NCI-H2227 (cell line): ENCODE measurements around the gene PNPLA6.
A peak's percentile ranks its signal among the peaks of the same experiment; 100 is the strongest.

Experiments used
- DNase-seq: peaks from one replicate; lab custom pipeline; 2025; ENCODE audit not compliant: unreplicated experiment; lab: John Stamatoyannopoulos, UW

PNPLA6 gene

DNA sequence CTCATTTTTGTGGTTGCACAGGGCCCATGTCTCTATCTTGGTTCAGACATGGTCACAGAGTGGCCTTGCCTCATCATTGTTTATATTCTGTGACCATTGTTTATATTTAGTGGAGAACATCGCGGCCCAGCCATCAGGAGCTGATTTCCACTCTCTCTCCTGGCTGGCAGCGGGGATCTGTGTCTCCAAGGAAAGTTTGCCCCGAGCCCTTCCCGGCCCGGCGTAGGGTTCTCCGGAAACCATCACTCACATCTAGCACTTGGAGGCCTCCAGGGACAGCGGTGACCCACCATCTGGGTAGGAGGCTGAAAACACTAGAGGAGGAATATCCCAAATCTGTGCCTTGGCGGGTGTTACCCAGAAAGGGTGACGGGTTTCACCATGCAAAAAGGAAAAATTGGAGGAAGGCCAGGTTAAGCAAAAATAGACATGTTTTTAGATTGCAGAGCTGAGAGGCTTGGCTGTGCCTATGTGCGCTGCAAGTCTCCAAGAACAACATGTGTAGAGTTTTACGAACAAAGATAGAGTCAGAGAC, 20.3 kb upstream of the PNPLA6 start:
- DNase-seq: no peak

GRCh38 chr19:7515645-7516151, 19.8 kb upstream of the PNPLA6 start, which contains the start of gene ZNF358:
ZNF358 (plus strand) TSS chr19:7516103; CDS start chr19:7519243, 3,140 bp downstream.
- DNase-seq: peak; percentile 77

- DNase-seq: no peak
Measured at GRCh38 chr19:7516333-7516732, 19.2 kb upstream of the PNPLA6 start.

GRCh38 chr19:7516878-7517277, 18.6 kb upstream of the PNPLA6 start:
- no peak for DNase-seq

- no peak for DNase-seq
Measured at GRCh38 chr19:7519361-7520130, 16.0 kb upstream of the PNPLA6 start.

DNA sequence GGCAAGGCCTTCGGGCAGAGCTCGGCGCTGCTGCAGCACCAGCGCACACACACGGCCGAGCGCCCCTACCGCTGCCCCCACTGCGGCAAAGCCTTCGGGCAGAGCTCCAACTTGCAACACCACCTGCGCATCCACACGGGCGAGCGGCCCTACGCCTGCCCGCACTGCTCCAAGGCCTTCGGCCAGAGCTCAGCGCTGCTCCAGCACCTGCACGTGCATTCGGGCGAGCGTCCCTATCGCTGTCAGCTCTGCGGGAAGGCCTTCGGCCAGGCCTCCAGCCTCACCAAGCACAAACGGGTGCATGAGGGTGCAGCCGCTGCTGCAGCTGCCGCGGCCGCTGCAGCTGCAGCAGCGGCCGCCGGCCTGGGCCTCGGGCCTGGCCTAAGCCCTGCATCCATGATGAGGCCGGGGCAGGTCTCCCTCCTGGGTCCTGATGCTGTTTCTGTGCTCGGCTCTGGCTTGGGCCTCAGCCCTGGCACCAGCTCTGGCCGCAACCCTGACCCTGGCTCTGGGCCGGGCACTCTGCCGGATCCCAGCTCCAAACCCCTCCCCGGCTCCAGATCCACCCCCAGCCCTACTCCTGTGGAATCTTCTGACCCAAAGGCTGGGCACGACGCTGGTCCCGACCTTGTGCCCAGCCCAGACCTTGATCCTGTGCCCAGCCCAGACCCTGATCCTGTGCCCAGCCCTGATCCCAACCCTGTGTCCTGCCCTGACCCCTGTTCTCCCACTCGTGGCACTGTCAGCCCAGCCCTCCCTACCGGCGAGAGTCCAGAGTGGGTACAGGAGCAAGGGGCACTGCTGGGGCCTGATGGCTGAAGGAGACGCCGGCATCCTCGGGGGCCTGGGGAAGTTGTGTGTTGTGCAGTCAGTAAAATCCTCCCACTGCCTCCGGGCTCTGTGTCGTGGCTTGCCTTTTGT, 15.1 kb upstream of the PNPLA6 start:
- DNase-seq: no peak

DNA sequence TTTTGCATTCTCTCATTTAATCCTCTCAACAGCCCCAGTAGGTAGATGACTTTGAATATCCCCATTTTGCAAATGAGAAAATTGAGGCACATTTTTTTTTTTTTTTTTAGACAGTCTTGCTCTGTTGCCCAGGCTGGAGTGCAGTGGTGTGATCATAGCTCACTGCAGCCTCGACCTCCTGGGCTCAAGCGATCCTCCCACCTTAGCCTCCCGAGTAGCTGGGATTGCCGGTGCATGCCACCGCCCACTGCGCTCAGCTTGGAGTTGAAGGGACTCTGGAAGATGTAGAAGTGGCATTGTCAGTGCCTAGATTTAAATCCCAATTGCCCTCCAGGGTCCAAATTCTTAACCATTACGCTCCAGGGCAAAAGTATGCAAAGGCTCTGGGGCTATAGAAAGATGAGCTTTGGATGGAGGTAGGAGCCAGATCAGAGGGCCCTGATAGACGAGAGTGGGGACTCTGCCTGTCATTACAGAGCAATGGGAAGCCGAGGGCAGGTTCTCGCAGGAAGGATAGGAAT, 13.9 kb upstream of the PNPLA6 start:
- no peak for DNase-seq

GRCh38 chr19:7522072-7522922, 13.2 kb upstream of the PNPLA6 start, which contains the start of gene MCOLN1:
MCOLN1 (plus strand) TSS chr19:7522624; CDS start chr19:7522751, 127 bp downstream.
- peak; percentile 98 for DNase-seq

DNA sequence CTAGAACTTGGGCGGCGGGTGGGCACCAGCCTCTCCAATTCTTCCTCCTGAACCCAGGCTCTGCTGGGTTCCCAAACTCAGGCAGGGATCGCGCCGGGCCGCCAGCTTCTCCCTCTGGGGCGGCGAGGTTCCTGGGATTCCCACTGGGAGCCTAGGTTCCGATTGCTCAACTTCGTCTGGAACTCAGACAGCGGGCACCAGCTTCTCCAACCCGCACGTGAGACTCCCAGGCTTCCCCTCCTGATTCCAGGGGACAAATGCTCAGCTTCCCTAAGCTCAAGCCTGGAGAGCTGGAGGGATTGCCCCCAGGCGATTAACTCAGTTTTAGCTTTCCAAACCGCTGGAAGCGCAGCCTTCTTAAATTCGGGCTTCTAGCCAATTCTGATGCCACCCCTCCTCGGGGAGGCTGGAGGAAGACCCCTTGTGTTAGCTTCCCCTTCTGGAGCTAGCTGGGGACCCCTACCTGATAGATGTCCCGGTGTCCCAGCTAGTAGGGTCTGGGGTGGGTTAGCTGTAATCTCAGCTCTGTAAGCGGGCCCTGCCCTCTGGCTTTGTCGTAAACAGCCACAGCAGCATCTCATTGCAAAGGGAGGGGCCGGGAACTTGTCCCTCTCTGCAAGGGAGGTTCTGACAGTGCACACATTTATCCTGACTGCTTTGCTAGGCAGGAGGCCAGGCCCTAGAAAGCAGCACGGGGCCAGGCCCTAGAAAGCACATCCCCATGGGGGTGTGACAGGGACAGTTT, 12.4 kb upstream of the PNPLA6 start:
- no peak for DNase-seq

- DNase-seq: no peak
Measured at GRCh38 chr19:7524523-7524922, 11.0 kb upstream of the PNPLA6 start.

GRCh38 chr19:7524992-7525739, 10.4 kb upstream of the PNPLA6 start:
- DNase-seq: no peak

DNA sequence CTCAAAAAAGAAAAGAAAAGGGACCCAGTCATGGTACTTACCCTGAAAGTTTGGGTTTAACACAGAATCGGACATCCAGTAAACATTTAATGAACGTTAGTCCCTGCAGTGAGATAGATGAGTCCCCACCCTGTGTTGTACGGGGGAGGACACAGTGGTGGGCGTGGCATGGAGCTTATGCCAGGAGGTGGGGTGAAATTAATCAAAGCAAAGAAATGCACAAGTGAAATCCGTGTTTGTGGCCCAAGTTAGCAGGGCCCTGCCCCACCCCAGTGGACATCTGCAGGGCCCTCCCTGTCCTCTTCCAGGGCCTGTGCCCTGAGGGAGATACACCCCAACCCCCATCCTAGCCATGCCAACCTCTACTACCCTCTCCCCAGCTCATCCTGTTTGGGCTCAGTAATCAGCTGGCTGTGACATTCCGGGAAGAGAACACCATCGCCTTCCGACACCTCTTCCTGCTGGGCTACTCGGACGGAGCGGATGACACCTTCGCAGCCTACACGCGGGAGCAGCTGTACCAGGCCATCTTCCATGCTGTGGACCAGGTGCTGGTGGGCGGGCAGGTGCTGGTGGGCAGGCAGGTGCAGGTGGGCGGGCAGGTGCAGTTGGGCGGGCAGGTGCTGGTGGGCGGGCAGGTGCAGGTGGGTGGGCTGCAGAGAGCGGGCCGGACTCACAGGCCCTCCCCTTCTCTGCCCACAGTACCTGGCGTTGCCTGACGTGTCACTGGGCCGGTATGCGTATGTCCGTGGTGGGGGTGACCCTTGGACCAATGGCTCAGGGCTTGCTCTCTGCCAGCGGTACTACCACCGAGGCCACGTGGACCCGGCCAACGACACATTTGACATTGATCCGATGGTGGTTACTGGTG, 9.2 kb upstream of the PNPLA6 start:
- no peak for DNase-seq

DNA sequence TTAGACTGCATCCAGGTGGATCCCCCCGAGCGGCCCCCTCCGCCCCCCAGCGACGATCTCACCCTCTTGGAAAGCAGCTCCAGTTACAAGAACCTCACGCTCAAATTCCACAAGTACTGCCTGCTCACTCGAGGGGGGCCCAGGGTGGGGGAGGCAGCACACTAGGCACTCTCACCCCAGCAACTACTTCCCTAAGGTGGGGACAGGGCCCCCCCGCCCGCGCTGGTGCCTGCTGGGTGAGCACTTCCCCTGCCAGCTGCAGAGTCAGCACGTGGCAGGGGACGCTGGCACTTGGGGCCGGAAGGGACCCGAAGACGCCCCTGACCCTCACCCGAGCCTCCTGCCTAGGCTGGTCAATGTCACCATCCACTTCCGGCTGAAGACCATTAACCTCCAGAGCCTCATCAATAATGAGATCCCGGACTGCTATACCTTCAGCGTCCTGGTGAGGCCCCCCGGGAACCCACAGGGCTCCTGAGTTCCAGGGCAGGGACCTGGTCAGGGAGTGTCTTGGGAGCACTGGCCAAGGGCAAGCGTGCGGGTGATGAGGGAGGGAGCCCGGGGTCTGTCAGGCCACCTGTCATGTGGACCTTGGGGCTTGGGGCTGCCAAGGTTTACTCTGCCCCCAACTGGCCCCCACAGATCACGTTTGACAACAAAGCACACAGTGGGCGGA, 7.9 kb upstream of the PNPLA6 start:
- DNase-seq: no peak

GRCh38 chr19:7528192-7528519, 7.4 kb upstream of the PNPLA6 start:
- DNase-seq: no peak

GRCh38 chr19:7528522-7529245, 6.8 kb upstream of the PNPLA6 start:
- DNase-seq: no peak

GRCh38 chr19:7529246-7529600, 6.3 kb upstream of the PNPLA6 start:
- DNase-seq: no peak
